Transverse colon (tissue), 4 donors: ENCODE results near the gene ART1.

ENCODE experiments used
- POLR2A ChIP-seq: fragments of 450-650 bp; IDR thresholded peaks from one replicate; pipeline ENCODE4 v1.6.1; 2016; ENCODE audit warnings: antibody characterized with exemption, mild to moderate bottlenecking, moderate library complexity
- POLR2AphosphoS5 ChIP-seq, 3 donors: sonication (generic); formaldehyde crosslinking; IDR thresholded peaks; one replicate each; pipeline ENCODE4 v1.6.1; 2016; ENCODE audit warnings: antibody characterized with exemption in 3 of 3
- TF ChIP-seq, protein P1 (sequence below), 5 experiments: fragments of 200-600 bp in 3 of 5; fragments of 450-650 bp in 2 of 5; sonication (generic) in 3 of 5; IDR thresholded peaks; 1 replicate in 2 of 5; 2 replicates in 3 of 5; pipeline ENCODE4 v1.5.1; 2016 to 2017; ENCODE audit warnings: antibody characterized with exemption in 5 of 5, inconsistent platforms in 3 of 5, mild to moderate bottlenecking in 2 of 5, moderate library complexity in 1 of 5

DNA sequence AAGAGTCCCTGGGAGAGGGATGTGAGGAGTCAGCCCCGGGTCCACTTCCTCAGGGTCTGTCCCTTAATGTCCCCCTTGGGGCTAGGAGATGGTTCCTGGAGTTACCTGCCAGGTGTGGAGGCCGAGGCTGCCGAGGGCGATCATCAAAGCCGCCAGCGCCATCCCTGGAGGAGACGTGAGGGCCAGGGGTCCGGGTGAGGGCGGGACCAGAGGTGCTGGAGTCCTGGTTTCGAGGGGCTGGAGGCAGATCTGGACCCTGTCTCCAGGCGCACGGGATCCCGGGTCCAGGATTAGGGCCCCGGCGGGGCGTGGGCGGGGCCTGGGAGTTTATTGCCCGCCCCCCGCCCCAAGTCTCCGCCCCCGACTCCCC lies 3.2 kb upstream of the ART1 start, which contains the start of gene ART5:
- TF ChIP-seq, protein P1, sequence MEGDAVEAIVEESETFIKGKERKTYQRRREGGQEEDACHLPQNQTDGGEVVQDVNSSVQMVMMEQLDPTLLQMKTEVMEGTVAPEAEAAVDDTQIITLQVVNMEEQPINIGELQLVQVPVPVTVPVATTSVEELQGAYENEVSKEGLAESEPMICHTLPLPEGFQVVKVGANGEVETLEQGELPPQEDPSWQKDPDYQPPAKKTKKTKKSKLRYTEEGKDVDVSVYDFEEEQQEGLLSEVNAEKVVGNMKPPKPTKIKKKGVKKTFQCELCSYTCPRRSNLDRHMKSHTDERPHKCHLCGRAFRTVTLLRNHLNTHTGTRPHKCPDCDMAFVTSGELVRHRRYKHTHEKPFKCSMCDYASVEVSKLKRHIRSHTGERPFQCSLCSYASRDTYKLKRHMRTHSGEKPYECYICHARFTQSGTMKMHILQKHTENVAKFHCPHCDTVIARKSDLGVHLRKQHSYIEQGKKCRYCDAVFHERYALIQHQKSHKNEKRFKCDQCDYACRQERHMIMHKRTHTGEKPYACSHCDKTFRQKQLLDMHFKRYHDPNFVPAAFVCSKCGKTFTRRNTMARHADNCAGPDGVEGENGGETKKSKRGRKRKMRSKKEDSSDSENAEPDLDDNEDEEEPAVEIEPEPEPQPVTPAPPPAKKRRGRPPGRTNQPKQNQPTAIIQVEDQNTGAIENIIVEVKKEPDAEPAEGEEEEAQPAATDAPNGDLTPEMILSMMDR (IDR thresholded peaks at IDR 0.05): no peak
- TF ChIP-seq POLR2A (no peak), POLR2AphosphoS5 (IDR thresholded peaks at IDR 0.05) (no peak)
